Activated CD4-positive, alpha-beta memory T cell treated with anti-CD3 and anti-CD28 coated beads for 36 hours (primary cell): Measurements from ENCODE around the gene ABHD8. TPM values are rescaled to one million over a fixed set of nuclear protein-coding genes. Genes with fewer than 3 reads are reported as not detected.

Experiments used
- CTCF ChIA-PET: fragments of 350-600 bp; sonication (Branson Sonifier 250); formaldehyde crosslinking; loops from one replicate; lab custom pipeline; 2021; ENCODE audit warnings: antibody characterized with exemption, inconsistent platforms; lab: Charles Lee
- POLR2A ChIA-PET: fragments of 350-600 bp; sonication (Branson Sonifier 250); formaldehyde crosslinking; loops from one replicate; lab custom pipeline; 2021; ENCODE audit warnings: antibody characterized with exemption; lab: Charles Lee
- DNase-seq: peaks from one replicate; pipeline ENCODE4 v3.0.0-alpha.2; 2020
- H3K27ac Mint-ChIP-seq: one replicate; pipeline ENCODE4 v1.8.0; 2021; ENCODE audit warnings: mixed read lengths
- H3K27me3 Mint-ChIP-seq: one replicate; pipeline ENCODE4 v1.8.0; 2021; ENCODE audit warnings: mixed read lengths
- H3K36me3 Mint-ChIP-seq: one replicate; pipeline ENCODE4 v1.8.0; 2021; ENCODE audit warnings: mixed read lengths
- H3K4me1 Mint-ChIP-seq: one replicate; pipeline ENCODE4 v1.8.0; 2021; ENCODE audit warnings: low read depth, mixed read lengths
- H3K4me3 Mint-ChIP-seq: one replicate; pipeline ENCODE4 v1.8.0; 2021; ENCODE audit warnings: mild to moderate bottlenecking, mixed read lengths
- H3K9me3 Mint-ChIP-seq: one replicate; pipeline ENCODE4 v1.8.0; 2021; ENCODE audit warnings: mixed read lengths
- intact Hi-C: fragments of 100-400 bp; cut with micrococcal nuclease; formaldehyde crosslinking; loops from one replicate; pipeline ENCODE4 v1.15.1; 2023
- total RNA-seq, 2 experiments: library from RNA; stranded (reverse); gene quantifications; one replicate each; pipeline ENCODE4 v1.2.3, GENCODE V29; 2021

ABHD8 gene
- total RNA-seq, 2 experiments from 2014 or later = 7.7 to 7.9 TPM

DNA sequence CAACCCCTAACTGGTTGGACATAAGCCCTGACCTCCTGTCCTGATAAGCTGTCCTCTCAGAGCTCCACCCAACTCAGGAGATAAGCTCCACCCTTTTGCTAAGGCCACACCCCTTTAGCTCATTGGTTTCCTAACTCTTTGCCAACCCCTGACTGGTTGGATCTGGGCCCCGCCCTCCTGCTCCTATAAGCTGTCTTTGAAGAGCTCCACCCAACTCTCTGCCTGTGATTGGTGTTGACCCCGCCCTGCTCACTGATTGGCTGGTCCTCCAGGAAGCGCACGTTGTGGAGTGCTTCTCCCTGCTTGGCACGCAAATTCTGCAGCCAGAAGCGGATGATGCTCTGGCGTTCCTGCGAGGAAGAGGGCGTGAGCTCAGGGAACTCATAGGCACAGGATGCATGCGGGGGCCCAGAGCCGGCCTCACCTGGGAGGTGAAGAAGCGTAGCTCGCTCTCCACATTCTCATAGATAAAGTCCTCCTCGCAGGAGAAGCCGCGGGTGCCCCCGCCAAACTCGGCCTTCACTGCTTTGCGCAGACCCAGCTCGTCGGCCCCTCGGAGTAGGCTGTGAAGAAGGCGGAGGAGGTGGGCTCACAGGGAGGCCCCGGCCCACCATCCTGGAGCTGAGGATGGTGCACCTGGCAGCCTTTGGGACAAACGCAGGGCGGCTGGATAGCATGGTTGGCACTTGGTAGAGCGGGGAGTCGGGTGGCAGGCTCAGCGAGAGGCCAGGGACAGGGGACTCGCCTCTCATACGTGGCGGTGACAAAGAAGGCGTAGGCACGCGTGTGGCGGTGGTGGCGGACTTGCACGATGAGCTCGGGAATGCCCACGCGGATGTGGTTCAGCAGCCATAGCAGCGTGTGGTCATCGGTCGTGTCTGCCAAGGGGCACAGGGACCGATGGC lies 29.7 kb upstream of the ABHD8 start:
- CTCF ChIA-PET = interaction anchor here (0.6 to 2.1 kb wide), 9 partner anchors 9 to 132 kb away, joined by 3 to 6 read pairs (median 4); partner anchors contain the start of gene ABHD8
- Mint-ChIP-seq H3K36me3 (no peaks in the 10 kb centered on the region), H3K27me3 (no peaks in the 10 kb centered on the region), H3K27ac (no peak overlapping the region), H3K9me3 (no peaks in the 10 kb centered on the region), H3K4me3 (no peak overlapping the region), H3K4me1 (peaks cover 20% of the 10 kb centered on the region)
- peak; percentile 68 for DNase-seq
- intact Hi-C loops = no loop called here
- POLR2A ChIA-PET = interaction anchor here (1.1 to 3.2 kb wide), 4 partner anchors 15 to 56 kb away, joined by 3 to 15 read pairs (median 7); partner anchors contain the start of genes DDA1 and MRPL34

DNA sequence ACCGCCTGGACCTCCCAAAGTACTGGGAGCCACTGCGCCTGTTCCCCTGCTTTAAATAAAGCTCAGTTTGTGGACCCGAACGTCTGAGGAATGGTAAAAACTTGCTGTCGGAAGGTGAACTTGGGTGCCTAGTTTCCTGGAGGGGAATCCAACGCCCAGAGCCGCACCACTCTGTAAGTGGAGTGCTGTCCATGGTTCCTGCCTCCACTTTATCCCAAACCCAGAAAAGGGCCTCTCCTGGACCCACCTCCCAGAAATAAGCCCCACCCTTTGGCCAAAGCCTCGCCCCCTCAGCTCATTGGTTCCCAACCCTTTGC lies 29.1 kb upstream of the ABHD8 start:
- ChIA-PET CTCF (interaction anchor here (0.6 to 1.6 kb wide), 4 partner anchors 26 to 132 kb away, joined by 3 to 5 read pairs (median 4); partner anchors contain the start of gene ABHD8), POLR2A (interaction anchor here (2.2 kb wide), 1 partner anchor 27 kb away, joined by 9 read pairs; the partner anchor contains the start of gene MRPL34)
- no peak overlapping the region for H3K27ac Mint-ChIP-seq
- no peaks in the 10 kb centered on the region for H3K27me3 Mint-ChIP-seq
- intact Hi-C loops = no loop called here
- H3K9me3 Mint-ChIP-seq = no peaks in the 10 kb centered on the region
- DNase-seq = no peak
- peaks cover 19% of the 10 kb centered on the region for H3K4me1 Mint-ChIP-seq
- no peak overlapping the region for H3K4me3 Mint-ChIP-seq
- H3K36me3 Mint-ChIP-seq = no peaks in the 10 kb centered on the region

DNA sequence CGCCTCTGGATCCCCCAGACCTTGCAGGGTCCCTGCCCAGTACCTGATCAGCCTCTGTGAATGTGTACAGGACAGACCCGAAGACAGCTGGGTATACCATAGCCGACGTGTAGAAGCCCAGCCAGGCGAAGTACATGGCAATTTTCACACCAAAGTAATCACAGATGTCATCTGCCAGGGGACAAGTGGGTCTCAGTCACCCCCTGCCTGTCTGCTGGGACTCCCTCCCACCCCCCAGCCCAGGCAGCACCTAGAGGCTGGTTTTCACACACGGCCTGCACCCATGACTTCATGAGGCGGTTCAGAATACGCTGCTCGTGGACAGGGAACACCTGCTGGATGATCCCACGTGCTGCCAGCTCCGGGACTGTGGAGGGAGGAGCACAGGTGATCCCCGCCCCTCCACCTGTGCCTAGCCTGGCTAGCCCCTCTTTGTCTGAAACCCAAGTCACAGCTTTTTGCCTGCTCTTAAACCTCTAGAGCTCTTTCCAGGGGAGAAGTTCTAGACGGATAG lies 27.9 kb upstream of the ABHD8 start:
- no peaks in the 10 kb centered on the region for H3K36me3 Mint-ChIP-seq
- ChIA-PET POLR2A (no interaction called here), CTCF (interaction anchor here (0.7 kb wide), 1 partner anchor 12 kb away, joined by 3 read pairs; no protein-coding TSS in a partner anchor)
- H3K27me3 Mint-ChIP-seq = no peaks in the 10 kb centered on the region
- no peak for DNase-seq
- no peak overlapping the region for H3K27ac Mint-ChIP-seq
- intact Hi-C loops = no loop called here
- H3K9me3 Mint-ChIP-seq = no peaks in the 10 kb centered on the region
- H3K4me3 Mint-ChIP-seq = no peak overlapping the region
- peaks cover 18% of the 10 kb centered on the region for H3K4me1 Mint-ChIP-seq

DNA sequence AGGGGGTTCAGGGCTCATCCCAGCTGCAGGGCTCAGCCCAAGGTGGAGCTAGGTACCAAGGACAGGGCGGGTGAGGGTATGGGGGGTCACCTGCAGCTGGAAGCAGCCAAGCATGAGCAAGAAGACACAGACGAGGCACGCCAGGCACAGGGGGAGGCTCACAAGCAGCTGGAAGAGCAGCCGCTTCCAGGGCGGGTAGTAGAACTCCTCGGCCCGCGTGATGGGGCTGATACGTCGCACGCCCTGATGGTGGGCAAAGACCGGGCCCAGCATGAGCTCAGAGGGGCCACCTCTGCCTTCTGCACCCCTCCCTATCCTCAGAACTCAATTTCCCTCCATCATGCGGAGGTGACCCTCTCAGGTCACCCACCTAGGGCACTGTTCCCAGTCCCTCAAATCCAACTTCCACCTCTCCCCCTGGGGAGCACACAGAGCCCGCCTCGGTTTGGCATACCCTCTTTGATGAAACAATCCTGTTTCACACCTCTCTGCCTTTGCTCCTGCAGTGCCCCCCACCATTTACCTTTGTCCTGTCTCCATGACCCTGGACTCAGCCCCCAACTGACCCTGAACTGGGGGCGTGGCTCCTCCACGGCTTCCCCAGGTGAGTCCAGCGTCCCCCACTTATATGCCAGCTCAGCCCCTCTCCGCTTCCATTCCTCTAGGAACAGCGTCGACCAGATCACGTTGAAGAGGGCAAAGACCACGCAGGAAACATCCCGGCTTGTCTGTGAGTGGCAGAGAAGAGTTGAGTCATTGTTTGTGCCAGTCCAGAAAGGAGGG lies 27.2 kb upstream of the ABHD8 start:
- peaks cover 16% of the 10 kb centered on the region for H3K4me1 Mint-ChIP-seq
- no peaks in the 10 kb centered on the region for H3K9me3 Mint-ChIP-seq
- CTCF ChIA-PET = interaction anchor here (0.7 to 1.1 kb wide), 3 partner anchors 11 to 59 kb away, joined by 3 read pairs; partner anchors contain the start of gene DDA1
- H3K27me3 Mint-ChIP-seq = no peaks in the 10 kb centered on the region
- H3K4me3 Mint-ChIP-seq = peak overlapping the region; percentile 8
- POLR2A ChIA-PET = no interaction called here
- H3K36me3 Mint-ChIP-seq = no peaks in the 10 kb centered on the region
- intact Hi-C loops = no loop called here
- H3K27ac Mint-ChIP-seq = no peak overlapping the region
- no peak for DNase-seq

DNA sequence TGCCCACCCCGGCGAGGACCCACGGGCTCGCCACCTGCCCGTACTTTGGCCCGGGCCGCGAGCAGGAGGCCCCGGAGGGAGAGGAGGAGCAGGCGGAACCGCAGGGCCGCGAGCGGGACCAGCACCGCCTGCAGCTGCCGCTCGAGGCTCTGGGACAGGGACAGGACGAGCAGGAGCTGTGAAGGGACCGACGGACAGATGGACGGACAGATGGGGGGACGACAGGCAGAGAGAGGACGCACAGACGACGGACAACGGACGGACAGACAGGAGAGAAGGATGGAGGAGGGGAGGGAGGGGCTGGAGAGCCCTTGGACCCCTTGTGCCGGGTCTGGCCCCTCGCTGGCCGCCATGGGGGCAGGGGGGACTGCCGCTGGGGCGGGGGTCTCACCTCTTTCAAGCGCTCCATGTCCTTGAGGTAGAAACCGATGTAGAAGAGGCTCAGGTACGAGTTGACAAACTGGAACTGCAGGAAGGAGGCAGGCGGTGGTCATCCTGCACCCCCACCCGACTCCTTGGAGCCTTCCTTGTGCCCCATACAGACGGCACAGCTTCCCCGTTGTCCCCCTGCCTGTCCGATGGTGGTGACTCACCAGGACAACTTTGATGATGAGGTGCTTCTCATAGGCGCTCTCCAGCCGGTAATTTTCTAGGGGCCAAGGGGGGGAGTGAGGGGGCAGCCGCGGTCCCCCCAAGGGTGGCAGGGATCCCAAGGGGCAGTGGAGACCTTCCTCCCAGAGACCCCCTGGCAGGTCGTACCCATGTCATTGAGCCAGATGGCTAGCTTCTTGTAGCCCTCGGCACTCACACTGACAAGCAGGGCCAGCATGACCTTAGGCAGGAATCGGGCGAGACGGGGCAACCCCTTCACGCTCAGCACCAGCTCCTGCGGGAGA lies 26.4 kb upstream of the ABHD8 start:
- Mint-ChIP-seq H3K4me1 (peaks cover 11% of the 10 kb centered on the region), H3K36me3 (no peaks in the 10 kb centered on the region), H3K27me3 (no peaks in the 10 kb centered on the region), H3K27ac (no peak overlapping the region), H3K4me3 (no peak overlapping the region), H3K9me3 (no peaks in the 10 kb centered on the region)
- intact Hi-C loops = no loop called here
- POLR2A ChIA-PET = interaction anchor here (0.6 kb wide), 1 partner anchor 423 kb away, joined by 3 read pairs; no protein-coding TSS in a partner anchor
- DNase-seq = no peak
- CTCF ChIA-PET = interaction anchor here (1.0 to 1.1 kb wide), 2 partner anchors 20 to 60 kb away, joined by 3 read pairs; partner anchors contain the start of gene DDA1

DNA sequence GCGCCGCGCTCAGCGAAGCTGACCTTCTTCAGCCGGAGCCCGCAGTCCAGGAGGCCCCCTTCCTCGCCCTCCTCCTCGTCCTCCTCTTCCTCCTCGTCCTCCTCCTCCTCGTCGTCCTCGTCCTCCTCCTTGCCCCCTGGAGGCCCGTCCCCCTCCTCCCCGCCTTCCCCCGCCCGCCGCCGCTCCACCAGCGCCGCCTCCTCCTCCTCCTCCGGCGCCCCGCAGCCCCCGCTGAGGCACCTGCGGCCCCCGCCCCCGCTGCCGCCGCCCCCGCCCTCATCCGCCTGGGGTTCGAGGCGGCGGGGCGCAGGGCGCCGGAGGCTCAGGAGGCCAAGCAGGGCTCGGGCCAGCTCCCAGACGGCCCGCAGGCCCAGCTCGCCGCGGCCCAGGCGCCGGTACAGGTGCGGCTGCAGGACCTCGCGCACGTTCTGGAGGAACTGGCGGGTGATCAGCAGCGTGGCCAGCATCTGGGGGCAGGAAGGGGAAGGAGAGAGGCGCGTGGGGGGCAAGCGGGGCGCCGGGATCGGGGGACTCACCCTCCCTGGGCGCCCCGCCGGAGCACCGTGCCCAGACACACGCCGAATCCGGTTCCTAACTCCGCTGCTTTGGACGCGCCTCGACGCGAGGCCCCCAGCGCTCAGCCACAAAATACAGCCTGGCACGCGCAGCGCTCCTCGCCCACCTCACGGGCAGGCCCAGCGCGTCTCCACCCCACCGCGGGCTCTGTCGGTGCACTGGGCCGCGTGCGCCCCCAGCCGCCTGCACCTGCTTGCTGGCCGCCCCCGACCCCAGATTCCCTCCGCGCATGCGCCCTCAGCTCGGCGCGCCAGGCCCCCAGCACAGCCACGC lies 25.5 kb upstream of the ABHD8 start:
- no peaks in the 10 kb centered on the region for H3K36me3 Mint-ChIP-seq
- intact Hi-C loops = no loop called here
- ChIA-PET POLR2A (interaction anchor here (0.6 to 0.9 kb wide), 2 partner anchors 20 to 424 kb away, joined by 3 read pairs; partner anchors contain the start of gene DDA1), CTCF (interaction anchor here (0.9 to 1.0 kb wide), 2 partner anchors 19 to 57 kb away, joined by 3 to 4 read pairs; partner anchors contain the start of gene DDA1)
- peaks cover 8% of the 10 kb centered on the region for H3K4me1 Mint-ChIP-seq
- no peaks in the 10 kb centered on the region for H3K27me3 Mint-ChIP-seq
- DNase-seq = peak; percentile 44
- no peak overlapping the region for H3K27ac Mint-ChIP-seq
- H3K4me3 Mint-ChIP-seq = peak overlapping the region; percentile 41
- H3K9me3 Mint-ChIP-seq = no peaks in the 10 kb centered on the region

DNA sequence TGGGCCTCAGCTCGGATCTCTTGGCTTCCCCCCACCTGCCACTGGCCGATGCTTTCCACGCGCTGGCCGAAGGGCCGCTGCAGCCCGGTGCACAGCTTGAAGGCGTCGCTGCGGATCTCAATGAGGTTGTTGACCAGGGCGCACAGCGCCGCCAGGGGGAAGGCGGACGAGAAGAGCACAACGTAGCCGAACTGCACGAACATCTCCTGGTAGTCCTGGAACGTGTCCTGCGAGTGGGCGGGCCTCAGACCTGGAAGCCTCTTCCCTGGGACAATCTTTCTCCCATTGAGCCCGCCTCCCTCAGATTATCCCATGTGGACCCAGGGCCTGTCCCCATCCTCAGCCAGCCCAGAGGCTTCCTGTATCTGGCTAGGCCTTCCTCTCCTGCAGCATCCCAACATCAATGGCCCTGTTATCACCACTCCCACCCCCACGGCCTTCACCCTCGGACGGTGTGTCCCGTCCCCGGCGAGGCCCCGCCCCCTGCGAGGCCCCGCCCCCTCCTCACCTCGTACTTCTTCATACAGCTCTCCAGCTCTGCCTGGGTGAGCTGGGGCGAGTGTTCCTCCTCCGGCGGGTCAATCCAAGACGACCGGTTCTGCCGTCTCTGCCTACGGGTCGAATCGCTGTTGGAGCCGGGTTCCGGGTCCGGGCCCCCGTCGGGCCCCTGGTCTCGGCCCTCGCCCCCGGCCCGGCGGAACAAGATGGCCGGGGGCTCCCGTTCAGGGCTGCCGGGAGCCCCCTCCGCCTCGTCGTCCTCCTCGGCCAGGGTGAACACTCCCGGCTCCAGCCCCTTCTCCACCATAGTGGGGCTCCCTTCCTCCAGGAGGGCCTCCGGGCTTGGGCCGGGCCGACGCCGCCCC lies 24.7 kb upstream of the ABHD8 start:
- H3K4me1 Mint-ChIP-seq = peaks cover 3% of the 10 kb centered on the region
- intact Hi-C loops = no loop called here
- peak overlapping the region; percentile 46 for H3K4me3 Mint-ChIP-seq
- H3K9me3 Mint-ChIP-seq = no peaks in the 10 kb centered on the region
- no peaks in the 10 kb centered on the region for H3K27me3 Mint-ChIP-seq
- ChIA-PET CTCF (interaction anchor here (0.9 to 1.0 kb wide), 2 partner anchors 18 to 58 kb away, joined by 3 to 4 read pairs; partner anchors contain the start of gene DDA1), POLR2A (interaction anchor here (0.9 kb wide), 1 partner anchor 19 kb away, joined by 3 read pairs; the partner anchor contains the start of gene DDA1)
- peak; percentile 73 for DNase-seq
- no peak overlapping the region for H3K27ac Mint-ChIP-seq
- no peaks in the 10 kb centered on the region for H3K36me3 Mint-ChIP-seq

DNA sequence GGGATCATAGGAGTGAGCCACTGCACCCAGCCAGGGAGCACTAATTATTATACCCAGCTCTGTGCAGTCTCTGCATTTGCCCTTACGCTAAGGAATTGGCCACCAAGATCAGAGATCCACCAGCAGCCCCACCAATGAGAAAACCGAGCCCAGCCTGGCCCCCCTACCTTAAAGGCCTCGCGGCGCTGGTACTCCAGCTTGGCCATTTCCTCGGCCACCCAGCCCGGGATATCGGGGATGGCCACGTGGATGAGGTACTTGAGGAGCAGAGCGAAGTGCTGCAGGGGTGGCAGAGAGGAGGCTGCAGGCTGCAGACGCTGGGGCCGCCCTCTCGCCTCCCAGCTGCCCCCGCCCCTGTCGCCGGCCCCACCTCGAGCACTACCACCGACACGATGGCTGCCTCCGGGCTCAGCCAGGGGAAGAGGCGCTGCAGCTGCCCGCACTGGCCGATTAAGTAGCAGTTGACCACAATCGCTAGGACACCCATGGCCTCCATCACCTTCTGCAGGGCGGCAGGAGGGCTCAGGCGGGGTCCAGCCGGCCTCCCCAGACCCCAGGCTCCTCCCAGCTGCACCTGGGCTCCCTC lies 23.9 kb upstream of the ABHD8 start:
- peak overlapping the region; percentile 12 for H3K4me3 Mint-ChIP-seq
- H3K36me3 Mint-ChIP-seq = peaks cover 5% of the 10 kb centered on the region
- H3K27ac Mint-ChIP-seq = no peak overlapping the region
- no peaks in the 10 kb centered on the region for H3K9me3 Mint-ChIP-seq
- peaks cover 3% of the 10 kb centered on the region for H3K4me1 Mint-ChIP-seq
- intact Hi-C loops = no loop called here
- CTCF ChIA-PET = no interaction called here
- no peak for DNase-seq
- POLR2A ChIA-PET = interaction anchor here (0.5 to 1.0 kb wide), 2 partner anchors 18 to 72 kb away, joined by 3 to 4 read pairs; partner anchors contain the start of gene DDA1
- no peaks in the 10 kb centered on the region for H3K27me3 Mint-ChIP-seq

DNA sequence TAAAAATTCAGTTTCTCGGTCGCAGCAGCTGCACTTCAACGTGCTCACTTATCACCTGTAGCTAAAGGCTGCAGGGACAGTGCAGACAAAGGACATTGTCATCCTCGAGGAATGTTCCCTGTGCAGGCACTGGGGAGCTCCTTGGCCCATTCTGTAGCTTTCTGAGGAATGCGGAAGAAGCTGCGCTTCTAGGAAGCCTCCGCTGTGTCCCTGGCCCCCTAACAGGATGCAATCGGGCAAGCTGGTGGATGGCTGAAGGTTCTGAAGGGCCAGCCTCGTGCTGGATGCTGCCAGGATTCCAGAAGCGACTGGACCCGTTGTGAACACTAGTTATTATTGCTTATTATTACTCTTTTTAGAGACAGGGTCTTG lies 23.4 kb upstream of the ABHD8 start:
- Mint-ChIP-seq H3K36me3 (peaks cover 5% of the 10 kb centered on the region), H3K4me3 (no peak overlapping the region), H3K27me3 (no peaks in the 10 kb centered on the region), H3K4me1 (peaks cover 3% of the 10 kb centered on the region), H3K9me3 (no peaks in the 10 kb centered on the region), H3K27ac (no peak overlapping the region)
- POLR2A ChIA-PET = interaction anchor here (0.5 to 1.0 kb wide), 2 partner anchors 17 to 73 kb away, joined by 3 to 4 read pairs; partner anchors contain the start of gene DDA1
- DNase-seq = no peak
- intact Hi-C loops = no loop called here
- CTCF ChIA-PET = no interaction called here
